K562 (cell line): ENCODE results near the gene RHEX. TPM values are rescaled to one million over a fixed set of nuclear protein-coding genes. Genes with fewer than 3 reads are reported as not detected.

ENCODE experiments used
- ATAC-seq: fragments of 200-7000 bp; cut with Tn5 transposase; 3 replicates; pipeline ENCODE4 v1.9.1; 2020; ENCODE audit warnings: moderate library complexity
- BruUV-seq: library from RNA; stranded (reverse); fragments of 400-500 nt; replicated peaks from 2 replicates; lab custom pipeline; 2021; lab: Mats Ljungman, UMichigan
- CTCF ChIA-PET: fragments of 300-600 bp; formaldehyde crosslinking; extraction: SDS; loops from one replicate; lab custom pipeline; 2021; ENCODE audit warnings: low intra/inter-chr PET ratio; lab: Yijun Ruan, JAX
- POLR2A ChIA-PET: fragments of 300-600, 350-650 bp; sonication (Branson Sonifier 250); formaldehyde crosslinking; extraction: SDS; loops from one replicate; lab custom pipeline; 2021; ENCODE audit warnings: antibody characterized with exemption, inconsistent platforms; lab: Yijun Ruan, JAX
- DNase-seq, 4 experiments: peaks; one replicate each; pipeline versions ENCODE4 v3.0.0 to v3.0.0-alpha.2; 2011 to 2018; ENCODE audit warnings: low spot score in 3 of 4, mixed read lengths in 3 of 4; ENCODE audit errors: extremely low read depth in 1 of 4
- FAIRE-seq: peaks from 2 replicates; lab custom pipeline; 2011; peaks lifted over from hg19 to GRCh38; lab: Jason Lieb, UNC
- H2AFZ ChIP-seq: 2 replicates; pipeline ENCODE4 v1.6.0; 2011; ENCODE audit warnings: low read depth, low read length, control low read depth, inconsistent platforms
- H3K27ac ChIP-seq: fragments of 200-600 bp; 3 replicates; pipeline ENCODE4 v1.8.0; 2011; ENCODE audit warnings: low read depth, mild to moderate bottlenecking, control low read depth, inconsistent platforms, low read length, moderate library complexity, mixed read lengths; ENCODE audit errors: extremely low read depth
- H3K27me3 ChIP-seq, 2 experiments: fragments of 300-600 bp in 1 of 2; 2 replicates in 1 of 2; 3 replicates in 1 of 2; pipeline versions ENCODE4 v1.6.0 to v1.8.0; 2011; ENCODE audit warnings: inconsistent platforms in 2 of 2, low read length in 2 of 2, mild to moderate bottlenecking in 1 of 2, mixed read lengths in 1 of 2, moderate library complexity in 1 of 2; ENCODE audit not compliant: control insufficient read depth in 2 of 2, insufficient read depth in 2 of 2
- H3K36me3 ChIP-seq: fragments of 300-600 bp; 3 replicates; pipeline ENCODE4 v1.8.0; 2011; ENCODE audit warnings: mild to moderate bottlenecking, low read length, inconsistent platforms; ENCODE audit not compliant: control insufficient read depth, insufficient read depth
- H3K4me1 ChIP-seq, 2 experiments: fragments of 200-600 bp in 1 of 2; replicated peaks in 1 of 2; 2 replicates in 1 of 2; 3 replicates in 1 of 2; pipeline versions ENCODE4 v1.5.1 to v1.8.0; 2011; ENCODE audit warnings: inconsistent platforms in 2 of 2, low read length in 2 of 2, mild to moderate bottlenecking in 1 of 2, mixed read lengths in 1 of 2, moderate library complexity in 1 of 2; ENCODE audit not compliant: control insufficient read depth in 2 of 2, insufficient read depth in 2 of 2
- H3K4me2 ChIP-seq: 2 replicates; pipeline ENCODE4 v1.6.1; 2011; ENCODE audit warnings: low read length, control low read depth, inconsistent platforms, mixed read lengths; ENCODE audit not compliant: insufficient read depth
- H3K4me3 ChIP-seq: fragments of 200-600 bp; sonication (generic), shearing (Covaris generic); 2 replicates; pipeline ENCODE4 v1.5.1; 2016; ENCODE audit warnings: control low read depth, inconsistent platforms
- H3K79me2 ChIP-seq: fragments of 200-600 bp; 3 replicates; pipeline ENCODE4 v1.8.0; 2011; ENCODE audit warnings: low read length, inconsistent platforms; ENCODE audit not compliant: control insufficient read depth, insufficient read depth
- H3K9ac ChIP-seq, 2 experiments: 2 replicates each; pipeline versions ENCODE4 v1.6.0 to v1.6.1; 2011; ENCODE audit warnings: low read depth in 2 of 2, low read length in 2 of 2, control low read depth in 1 of 2, inconsistent platforms in 1 of 2, mild to moderate bottlenecking in 1 of 2, mixed read lengths in 1 of 2; ENCODE audit not compliant: insufficient read depth in 1 of 2
- H3K9me1 ChIP-seq: one replicate; pipeline ENCODE4 v1.6.0; 2011; ENCODE audit warnings: inconsistent platforms, mild to moderate bottlenecking, low read length, moderate library complexity; ENCODE audit not compliant: control insufficient read depth, insufficient read depth
- H3K9me3 ChIP-seq: replicated peaks from 2 replicates; pipeline ENCODE4 v1.5.1; 2011; ENCODE audit warnings: low read depth, low read length, inconsistent platforms; ENCODE audit not compliant: control insufficient read depth, insufficient read depth
- H4K20me1 ChIP-seq: replicated peaks from 2 replicates; pipeline ENCODE4 v1.6.1; 2011; ENCODE audit warnings: low read length, inconsistent platforms, mixed read lengths; ENCODE audit not compliant: control insufficient read depth, insufficient read depth
- DLX4 ChIP-seq: fragments of 250-450 bp; sonication (Bioruptor Pico); IDR thresholded peaks from 2 replicates; pipeline ENCODE4 v1.6.1; 2021; ENCODE audit warnings: mild to moderate bottlenecking
- NFXL1 ChIP-seq: fragments of 450-650 bp; formaldehyde crosslinking; IDR thresholded peaks from 2 replicates; pipeline ENCODE4 v1.4.0; 2021; ENCODE audit warnings: mild to moderate bottlenecking
- NR3C1 ChIP-seq: sonication (generic); formaldehyde crosslinking; IDR thresholded peaks from 2 replicates; pipeline ENCODE4 v1.8.1; 2022; ENCODE audit warnings: missing genetic modification reagents
- REST ChIP-seq, 2 experiments: fragments of 450-650 bp; formaldehyde crosslinking in 1 of 2; IDR thresholded peaks; 2 replicates each; pipeline versions ENCODE4 v1.4.0 to v1.6.1; 2014 to 2020; ENCODE audit warnings: mild to moderate bottlenecking in 2 of 2, borderline replicate concordance in 1 of 2, low read depth in 1 of 2
- SMARCB1 ChIP-seq: IDR thresholded peaks from 2 replicates; pipeline ENCODE4 v1.6.1; 2011; ENCODE audit warnings: improper control_type of control experiment, low read depth; ENCODE audit not compliant: insufficient read length
- ZFX ChIP-seq: sonication (generic); formaldehyde crosslinking; IDR thresholded peaks from 2 replicates; pipeline ENCODE4 v1.8.0; 2022; ENCODE audit warnings: mild to moderate bottlenecking, missing genetic modification reagents, moderate library complexity
- WGBS: fragments of 100-300 bp; shearing (Covaris generic); methylation state at CpG from one replicate; pipeline ENCODE4 v1.1.6; 2016; ENCODE audit warnings: low coverage, mixed read lengths; ENCODE audit not compliant: insufficient coverage; ENCODE audit errors: missing lambda C conversion rate; 5-methylcytosine and 5-hydroxymethylcytosine counted together
- in situ Hi-C: fragments of 300-500 bp; cut with MboI; formaldehyde crosslinking; loops from 4 replicates; pipeline ENCODE4 v1.15.0; 2018; ENCODE audit warnings: inconsistent platforms, mixed read lengths
- intact Hi-C: fragments of 100-400 bp; cut with micrococcal nuclease; formaldehyde crosslinking; loops from 2 replicates; pipeline ENCODE4 v1.14.2; 2022
- polyA plus RNA-seq, 8 experiments: library from polyadenylated mRNA; depleted of rRNA in 4 of 8; stranded (reverse) in 5 of 8; unstranded in 3 of 8; fragments of >200 nt; fragmentation: Nextera tagmentation in 2 of 8; fragmentation: Illumina TruSeq in 1 of 8; extraction: Ambion mirVana in 2 of 8; extraction: Trizol in 1 of 8; gene quantifications; 2 replicates each; pipeline versions ENCODE4 v1.2.1 to v1.2.3, GENCODE V29; 2011 to 2014; ENCODE audit warnings: inconsistent platforms in 1 of 8, missing spikeins in 1 of 8
- total RNA-seq, 7 experiments: library from RNA; depleted of rRNA in 6 of 7; stranded (reverse); fragments of >200 nt in 6 of 7; fragmentation: Illumina TruSeq in 2 of 7; extraction: Trizol in 2 of 7; gene quantifications; 2 replicates each; pipeline versions ENCODE4 v1.2.1 to v1.2.3, GENCODE V29; 2011 to 2021; ENCODE audit warnings: low replicate concordance in 1 of 7
- TF ChIP-seq, protein P1 (sequence below): fragments of 250-450 bp; sonication (Bioruptor Pico); IDR thresholded peaks from 2 replicates; pipeline ENCODE4 v1.8.0; 2022; ENCODE audit warnings: moderate library complexity, mild to moderate bottlenecking, inconsistent platforms

RHEX gene
- total and polyA plus RNA-seq, 9 of the 15 experiments (the other 6 are each of a cell fraction or from before 2014, with no cell fraction given): not detected

DNA sequence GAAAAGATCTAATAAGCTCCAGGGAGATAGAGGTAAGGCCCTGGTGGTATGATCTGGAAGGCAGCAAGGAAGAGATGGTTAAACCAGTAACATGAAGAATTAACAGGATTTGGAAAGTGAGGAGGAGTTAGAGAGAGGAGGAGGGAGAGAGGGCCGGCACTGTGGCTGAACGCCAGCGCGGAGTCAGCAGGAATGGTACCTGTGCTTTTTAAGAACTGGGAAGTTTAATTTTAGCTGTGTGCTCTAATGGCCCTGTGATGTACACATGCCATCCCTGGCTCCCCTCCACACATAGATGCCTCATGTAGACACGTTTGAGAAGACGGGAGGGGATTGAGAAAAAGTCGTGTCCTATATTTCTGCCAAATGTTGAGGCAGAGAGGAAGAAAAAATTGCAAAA, 78.1 kb downstream of the RHEX start (continued):
- TF ChIP-seq NFXL1 (no peak), ZFX (CRISPR knock-in tag) (no peak), DLX4 (no peak)
- TF ChIP-seq, protein P1, sequence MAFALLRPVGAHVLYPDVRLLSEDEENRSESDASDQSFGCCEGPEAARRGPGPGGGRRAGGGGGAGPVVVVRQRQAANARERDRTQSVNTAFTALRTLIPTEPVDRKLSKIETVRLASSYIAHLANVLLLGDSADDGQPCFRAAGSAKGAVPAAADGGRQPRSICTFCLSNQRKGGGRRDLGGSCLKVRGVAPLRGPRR (CRISPR knock-in tag): no peak

GRCh38 chr1:206133751-206134415, 80.9 kb downstream of the RHEX start:
- ATAC-seq: no peak
- H3K9ac ChIP-seq: no peak overlapping the region
- no peak for DNase-seq
- no peak for FAIRE-seq
- no peaks in the 10 kb centered on the region for H4K20me1 ChIP-seq
- no peaks in the 10 kb centered on the region for H3K9me1 ChIP-seq
- H3K27ac ChIP-seq: no peak overlapping the region
- 3% methylated on average over 7 of the region's 7 CpGs for WGBS
- H3K9me3 ChIP-seq: no peaks in the 10 kb centered on the region
- H3K27me3 ChIP-seq: peaks cover 21 to 47% of the 10 kb centered on the region in 2 experiments
- H3K36me3 ChIP-seq: no peaks in the 10 kb centered on the region
- BruUV-seq: no TSS peak
- intact Hi-C loops: no loop called here
- no peak overlapping the region for H3K4me2 ChIP-seq
- no peak overlapping the region for H2AFZ ChIP-seq
- no peaks in the 10 kb centered on the region for H3K4me1 ChIP-seq
- no peak overlapping the region for H3K4me3 ChIP-seq
- POLR2A ChIA-PET: interaction anchor here (0.6 to 1.5 kb wide), 5 partner anchors 14 to 1052 kb away, joined by 3 to 6 read pairs (median 3); no protein-coding TSS in a partner anchor
- no peaks in the 10 kb centered on the region for H3K79me2 ChIP-seq
- in situ Hi-C loops: no loop called here
- CTCF ChIA-PET: no interaction called here
- no peak for TF ChIP-seq NR3C1 (CRISPR knock-in tag)
- TF ChIP-seq REST (IDR thresholded peaks at IDR 0.05; ENCODE audit: borderline replicate concordance): peak; percentile 49
- TF ChIP-seq REST (CRISPR knock-in tag; IDR thresholded peaks at IDR 0.05; ENCODE audit: low read depth): no peak
- TF ChIP-seq SMARCB1: no peak
